ENCODE results near the gene TMEM98. TPM values are rescaled to one million over a fixed set of nuclear protein-coding genes. Genes with fewer than 3 reads are reported as not detected.

The TMEM98 gene
- total RNA-seq, 1 donor from 2014 or later = 72.9 TPM

GRCh38 chr17:32901743-32902142 lies 26.2 kb upstream of the TMEM98 start:
- Histone ChIP-seq H3K27me3 (no peaks in the 10 kb centered on the region), H3K27ac (no peak overlapping the region), H3K4me3 (no peak overlapping the region), H3K36me3 (no peaks in the 10 kb centered on the region), H3K4me1 (no peaks in the 10 kb centered on the region), H3K9me3 (no peaks in the 10 kb centered on the region)
- ATAC-seq (no peak), DNase-seq (no peak)
- intact Hi-C loops (cut with DNase I) = no loop called here
- TF ChIP-seq CTCF (IDR thresholded peaks at IDR 0.05) = no peak

- DNase-seq (no peak), ATAC-seq (no peak)
- no peaks in the 10 kb centered on the region for H3K27me3 ChIP-seq
- H3K27ac ChIP-seq = no peak overlapping the region
- no peaks in the 10 kb centered on the region for H3K9me3 ChIP-seq
- TF ChIP-seq CTCF (IDR thresholded peaks at IDR 0.05) = no peak
- no peak overlapping the region for H3K4me3 ChIP-seq
- intact Hi-C loops (cut with DNase I) = no loop called here
- no peaks in the 10 kb centered on the region for H3K4me1 ChIP-seq
- no peaks in the 10 kb centered on the region for H3K36me3 ChIP-seq
Observed at GRCh38 chr17:32903774-32904673, 23.9 kb upstream of the TMEM98 start.

GRCh38 chr17:32904891-32905290 lies 23.1 kb upstream of the TMEM98 start:
- peaks cover 4% of the 10 kb centered on the region for H3K4me1 ChIP-seq
- no peak overlapping the region for H3K27ac ChIP-seq
- no peak for TF ChIP-seq CTCF (IDR thresholded peaks at IDR 0.05)
- DNase-seq (no peak), ATAC-seq (no peak)
- H3K4me3 ChIP-seq = no peak overlapping the region
- no peaks in the 10 kb centered on the region for H3K27me3 ChIP-seq
- H3K9me3 ChIP-seq = no peaks in the 10 kb centered on the region
- intact Hi-C loops (cut with DNase I) = no loop called here
- H3K36me3 ChIP-seq = no peaks in the 10 kb centered on the region

GRCh38 chr17:32907583-32907982 lies 20.4 kb upstream of the TMEM98 start:
- TF ChIP-seq CTCF (IDR thresholded peaks at IDR 0.05) = no peak
- intact Hi-C loops (cut with DNase I) = no loop called here
- Histone ChIP-seq H3K4me1 (peaks cover 9% of the 10 kb centered on the region), H3K36me3 (no peaks in the 10 kb centered on the region), H3K4me3 (no peak overlapping the region), H3K9me3 (no peaks in the 10 kb centered on the region), H3K27ac (no peak overlapping the region), H3K27me3 (no peaks in the 10 kb centered on the region)
- ATAC-seq (no peak), DNase-seq (no peak)

GRCh38 chr17:32909787-32910369 lies 18.1 kb upstream of the TMEM98 start:
- Histone ChIP-seq H3K4me1 (peaks cover 11% of the 10 kb centered on the region), H3K4me3 (no peak overlapping the region), H3K27me3 (no peaks in the 10 kb centered on the region), H3K27ac (no peak overlapping the region), H3K9me3 (no peaks in the 10 kb centered on the region), H3K36me3 (no peaks in the 10 kb centered on the region)
- intact Hi-C loops (cut with DNase I) = no loop called here
- peak; percentile 75 for TF ChIP-seq CTCF (IDR thresholded peaks at IDR 0.05)
- DNase-seq (no peak), ATAC-seq (peak; percentile 84)
